ENCODE results near the gene TIGD1.
A peak's percentile ranks its signal among the peaks of the same experiment; 100 is the strongest.
"Not testable (repeated sequence)": the region's sequence is repeated elsewhere in the genome, so short reads cannot be mapped to it uniquely, and the experiment has no call there.

TIGD1 gene

DNA sequence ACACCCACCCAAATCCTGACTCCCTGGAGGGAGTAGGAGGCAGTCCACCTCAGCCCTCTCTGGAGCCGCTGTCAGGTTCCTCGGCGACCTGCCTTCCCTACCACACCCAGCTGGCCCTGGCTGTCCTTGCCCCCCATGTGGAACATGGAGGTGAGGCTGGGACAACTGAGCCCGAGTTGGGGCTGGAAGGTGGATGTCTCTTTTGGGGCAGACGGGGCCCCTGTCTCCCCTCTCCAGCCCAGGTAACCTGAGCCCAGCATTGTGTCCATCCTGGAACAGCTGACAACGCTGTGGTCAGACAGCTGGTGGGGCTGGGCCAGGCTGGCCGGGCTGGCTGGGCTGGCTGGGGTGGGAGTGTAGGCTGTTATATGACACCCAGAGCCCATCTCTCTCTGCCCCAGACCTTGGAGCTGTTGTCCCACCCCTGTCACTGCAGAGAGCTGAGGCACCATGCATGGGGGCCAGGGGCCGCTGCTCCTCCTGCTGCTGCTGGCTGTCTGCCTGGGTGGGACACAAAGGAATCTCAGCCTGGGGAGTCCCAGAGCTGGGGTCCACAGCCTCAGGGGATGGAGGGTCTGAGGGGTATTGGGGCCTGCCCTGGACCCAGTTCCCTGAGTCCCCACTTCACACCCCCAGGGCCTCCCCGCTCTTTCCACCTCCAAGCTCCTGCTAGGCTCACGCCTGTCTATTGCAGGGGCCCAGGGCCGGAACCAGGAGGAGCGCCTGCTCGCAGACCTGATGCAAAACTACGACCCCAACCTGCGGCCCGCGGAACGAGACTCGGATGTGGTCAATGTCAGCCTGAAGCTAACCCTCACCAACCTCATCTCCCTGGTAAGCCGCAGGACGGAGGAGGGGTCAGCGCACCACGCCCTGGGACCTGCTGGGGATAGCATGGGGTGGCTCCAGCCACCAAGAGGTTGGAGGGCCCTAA, 10.8 kb downstream of the TIGD1 start, which contains the start of gene CHRNG:
TSS of gene CHRNG (plus strand) at position 395 of the 934 bp plus-strand sequence. CDS start at position 451, 56 bp downstream.
- DNase-seq (ENCODE audit: low spot score): no peak

DNA sequence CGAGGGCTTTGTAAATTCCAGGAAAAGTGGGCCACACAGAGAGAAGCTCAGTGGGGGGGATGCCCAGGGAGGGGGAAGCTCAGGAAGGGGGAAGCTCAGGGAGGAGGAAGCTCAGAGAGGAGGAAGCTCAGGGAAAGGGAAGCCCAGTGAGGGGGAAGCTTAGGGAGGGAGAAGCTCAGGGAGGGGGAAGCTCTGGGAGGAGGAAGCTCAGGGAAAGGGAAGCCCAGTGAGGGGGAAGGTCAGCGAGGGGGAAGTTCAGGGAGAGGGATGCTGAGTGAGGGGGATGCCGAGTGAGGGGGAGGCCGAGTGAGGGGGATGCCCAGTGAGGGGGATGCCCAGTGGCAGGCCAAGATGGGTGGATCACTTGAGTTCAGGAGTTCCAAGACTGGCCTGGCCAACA, 11.7 kb downstream of the TIGD1 start:
- no peak for DNase-seq (ENCODE audit: low spot score)

DNA sequence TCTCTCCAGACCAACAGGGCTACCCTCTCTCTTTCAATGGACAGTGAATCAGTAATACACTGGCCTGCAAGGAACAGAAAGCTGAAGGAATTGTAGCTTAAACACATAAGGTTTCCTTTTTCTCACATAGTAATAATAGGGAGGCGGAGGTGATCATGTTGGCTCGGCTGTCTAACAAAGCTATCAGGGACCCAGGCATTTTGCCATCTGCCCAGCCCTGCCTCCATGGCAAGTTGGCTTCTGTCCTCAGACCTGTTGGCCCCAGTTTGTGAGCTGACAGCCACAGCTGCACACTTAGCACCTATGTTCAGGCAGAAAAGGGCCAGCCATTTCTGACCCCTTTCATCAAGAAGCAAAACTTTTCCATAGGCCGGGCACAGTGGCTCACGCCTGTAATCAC, 12.9 kb downstream of the TIGD1 start:
- no peak for DNase-seq (ENCODE audit: low spot score)

DNA sequence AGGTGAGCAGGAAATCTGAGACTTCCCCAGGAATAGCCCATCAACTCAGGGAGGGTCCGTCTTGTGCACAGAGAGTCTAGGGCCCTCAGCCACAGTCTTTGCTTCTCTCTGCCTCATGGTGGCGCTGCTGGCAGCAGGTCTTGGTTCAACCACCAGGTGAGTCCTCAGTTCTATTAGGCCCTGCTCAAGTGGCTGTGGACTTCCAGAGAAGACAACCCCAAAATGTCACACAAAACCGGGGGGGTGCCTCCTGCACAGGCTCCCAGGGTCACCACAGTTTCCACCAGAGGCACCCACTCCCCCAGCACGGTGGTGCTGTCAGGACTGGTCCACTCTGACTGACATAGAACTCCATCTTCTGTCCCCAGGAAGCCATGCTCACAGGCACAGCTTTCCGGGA, 13.3 kb downstream of the TIGD1 start:
- DNase-seq (ENCODE audit: low spot score): no peak

DNA sequence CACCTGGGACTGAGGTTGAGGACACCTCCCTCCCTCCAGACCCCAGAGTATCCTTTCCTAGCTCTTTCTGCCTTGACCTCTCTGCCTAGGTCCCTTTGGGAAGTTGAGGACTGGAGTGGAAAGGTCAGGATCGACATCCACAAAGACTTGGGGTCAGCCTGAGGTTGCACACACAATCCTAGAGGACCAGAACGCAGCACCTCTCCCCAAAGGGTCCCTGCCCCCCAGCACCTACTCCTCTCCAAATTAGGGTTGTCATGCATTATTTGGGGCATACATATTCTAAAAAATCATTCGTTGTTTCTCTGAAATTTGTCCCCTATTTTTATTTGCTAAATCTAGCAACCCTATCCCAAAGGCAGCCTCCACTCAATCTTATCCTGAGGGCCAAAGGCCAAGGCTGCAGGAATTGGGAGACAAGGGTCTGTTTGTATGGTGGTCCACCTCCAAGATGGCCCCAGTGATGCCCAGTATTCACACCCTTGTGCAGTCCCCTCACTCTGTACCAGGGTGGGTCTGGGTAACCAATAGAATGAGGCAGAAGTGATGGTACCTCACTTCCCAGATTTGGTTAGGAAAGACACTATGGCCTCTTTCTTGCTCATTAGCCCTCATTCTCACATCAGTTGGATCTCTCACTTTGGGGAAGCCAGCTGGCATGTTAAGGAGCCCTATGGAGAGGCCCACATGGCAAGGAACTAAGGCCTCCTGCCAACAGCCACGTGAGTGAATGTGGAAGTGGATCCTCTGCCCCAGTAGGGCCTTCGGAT, 14.4 kb downstream of the TIGD1 start:
- DNase-seq (ENCODE audit: low spot score): no peak

DNA sequence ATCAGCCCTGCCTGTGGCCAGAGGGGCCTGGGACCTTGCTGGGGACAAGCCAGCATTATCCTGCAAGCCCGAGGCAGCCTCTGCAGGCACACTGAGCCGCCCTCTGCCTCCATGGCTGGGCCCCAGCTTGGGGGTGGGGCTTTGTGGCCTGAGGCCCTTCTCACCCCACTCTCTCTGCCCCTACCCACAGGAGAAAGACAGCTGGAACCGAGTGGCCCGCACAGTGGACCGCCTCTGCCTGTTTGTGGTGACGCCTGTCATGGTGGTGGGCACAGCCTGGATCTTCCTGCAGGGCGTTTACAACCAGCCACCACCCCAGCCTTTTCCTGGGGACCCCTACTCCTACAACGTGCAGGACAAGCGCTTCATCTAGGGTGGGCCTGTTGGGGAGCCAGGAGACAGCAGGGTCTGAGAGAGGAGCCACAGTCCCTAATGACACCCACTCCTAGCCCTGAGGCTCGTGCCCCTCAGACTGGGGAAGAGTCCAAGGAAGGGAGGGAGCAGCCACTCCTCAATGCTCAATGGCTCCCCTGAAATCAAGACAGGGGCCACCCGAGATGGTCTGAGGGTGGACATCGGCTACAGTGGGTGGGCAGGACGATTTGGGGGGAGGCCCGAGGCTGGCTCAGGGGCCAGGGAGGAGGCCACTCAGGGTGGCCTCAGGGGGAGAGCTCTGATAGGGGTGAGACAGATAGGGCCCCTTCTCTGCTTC, 15.3 kb downstream of the TIGD1 start:
- DNase-seq (ENCODE audit: low spot score): no peak

DNA sequence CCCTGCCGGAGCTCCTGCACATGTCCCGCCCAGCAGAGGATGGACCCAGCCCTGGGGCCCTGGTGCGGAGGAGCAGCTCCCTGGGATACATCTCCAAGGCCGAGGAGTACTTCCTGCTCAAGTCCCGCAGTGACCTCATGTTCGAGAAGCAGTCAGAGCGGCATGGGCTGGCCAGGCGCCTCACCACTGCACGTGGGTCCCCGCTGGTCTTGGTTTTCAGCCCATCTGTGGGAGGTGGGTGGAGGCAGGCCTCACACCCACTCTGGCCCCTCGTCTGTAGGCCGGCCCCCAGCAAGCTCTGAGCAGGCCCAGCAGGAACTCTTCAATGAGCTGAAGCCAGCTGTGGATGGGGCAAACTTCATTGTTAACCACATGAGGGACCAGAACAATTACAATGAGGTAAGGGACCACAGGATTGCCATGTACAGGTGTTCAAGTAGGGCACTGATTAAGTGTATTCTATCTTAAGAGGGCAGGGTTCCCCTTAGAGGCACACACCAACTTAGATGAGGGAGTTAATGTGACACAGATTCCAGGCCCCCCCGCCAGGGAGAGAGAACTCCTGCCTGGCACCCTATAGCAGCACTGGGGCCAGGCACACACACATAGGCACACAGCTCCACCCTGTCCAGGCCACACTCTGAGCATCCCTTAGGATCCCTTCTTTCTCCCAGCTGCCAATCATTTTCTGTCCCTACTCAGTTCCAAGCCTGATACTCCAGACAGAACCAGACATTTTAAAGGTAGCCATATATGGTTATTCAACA, 16.2 kb downstream of the TIGD1 start:
- no peak for DNase-seq (ENCODE audit: low spot score)

DNA sequence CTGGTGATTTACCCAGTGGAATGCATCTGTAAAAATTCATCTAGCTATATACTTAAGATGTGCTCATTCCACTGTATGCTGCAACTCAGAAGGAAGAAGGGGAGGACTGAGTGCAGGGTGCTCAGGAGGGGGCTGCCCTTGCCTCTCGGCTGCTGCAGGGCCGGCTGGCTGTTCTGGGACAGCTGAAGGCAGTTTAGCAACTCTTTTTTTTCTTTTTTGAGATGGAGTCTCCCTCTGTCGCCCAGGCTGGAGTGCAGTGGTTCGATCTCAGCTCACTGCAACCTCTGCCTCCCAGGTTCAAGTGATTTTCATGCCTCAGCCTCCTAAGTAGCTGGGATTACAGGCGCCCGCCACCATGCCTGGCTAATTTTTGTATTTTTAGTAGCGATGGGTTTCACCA, 17.5 kb downstream of the TIGD1 start:
- not testable (repeated sequence) for DNase-seq (ENCODE audit: low spot score)

DNA sequence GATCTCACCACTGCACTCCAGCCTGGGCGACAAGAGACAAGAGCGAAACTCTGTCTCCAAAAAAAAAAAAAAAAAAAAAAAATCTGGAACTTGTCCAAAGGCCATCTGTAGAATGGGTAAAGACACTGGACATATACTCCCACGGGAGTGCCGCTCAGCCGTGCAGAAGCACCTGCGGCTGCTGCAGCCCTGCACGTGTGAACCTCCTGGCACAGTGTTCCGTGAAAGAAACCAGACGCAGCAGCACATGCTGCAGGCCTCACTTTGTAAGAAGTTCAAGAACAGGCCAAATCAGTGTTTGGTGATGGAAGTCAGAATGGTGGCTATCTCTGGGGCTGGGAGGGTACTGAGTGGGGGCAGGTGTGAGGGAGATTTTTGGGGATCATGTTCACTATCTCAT, 17.9 kb downstream of the TIGD1 start:
- DNase-seq (ENCODE audit: low spot score): no peak

DNA sequence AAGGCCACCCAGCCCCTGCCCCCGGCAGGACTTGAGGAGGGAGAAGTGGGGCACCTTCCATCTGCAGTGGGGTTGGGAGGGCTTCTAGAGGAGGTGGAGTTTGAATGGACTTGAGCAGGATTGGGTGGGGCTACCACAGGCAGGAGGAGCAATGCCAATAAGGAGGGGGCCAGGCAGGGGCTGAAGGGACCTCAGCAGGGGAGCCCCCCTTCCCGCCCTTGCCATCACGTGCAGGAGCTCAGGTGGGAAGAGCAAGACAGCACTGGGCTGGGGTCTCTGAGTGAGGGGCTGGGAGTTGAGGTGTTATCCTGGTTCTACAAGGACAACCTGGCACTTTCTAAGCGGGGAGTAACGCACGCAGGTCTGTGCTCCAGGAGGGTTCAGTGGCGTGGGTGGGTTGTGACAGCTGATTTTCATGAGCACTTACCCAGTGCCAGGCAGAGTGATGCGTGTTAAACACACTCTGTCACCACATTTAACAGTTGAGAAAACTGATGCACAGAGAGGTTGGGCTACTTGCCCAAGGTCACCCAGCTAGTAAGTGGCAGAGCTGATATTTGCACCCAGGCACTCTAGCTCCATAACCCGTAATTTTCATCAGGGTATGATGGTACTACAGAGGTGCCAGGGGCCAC, 19.6 kb downstream of the TIGD1 start:
- DNase-seq (ENCODE audit: low spot score): no peak

DNA sequence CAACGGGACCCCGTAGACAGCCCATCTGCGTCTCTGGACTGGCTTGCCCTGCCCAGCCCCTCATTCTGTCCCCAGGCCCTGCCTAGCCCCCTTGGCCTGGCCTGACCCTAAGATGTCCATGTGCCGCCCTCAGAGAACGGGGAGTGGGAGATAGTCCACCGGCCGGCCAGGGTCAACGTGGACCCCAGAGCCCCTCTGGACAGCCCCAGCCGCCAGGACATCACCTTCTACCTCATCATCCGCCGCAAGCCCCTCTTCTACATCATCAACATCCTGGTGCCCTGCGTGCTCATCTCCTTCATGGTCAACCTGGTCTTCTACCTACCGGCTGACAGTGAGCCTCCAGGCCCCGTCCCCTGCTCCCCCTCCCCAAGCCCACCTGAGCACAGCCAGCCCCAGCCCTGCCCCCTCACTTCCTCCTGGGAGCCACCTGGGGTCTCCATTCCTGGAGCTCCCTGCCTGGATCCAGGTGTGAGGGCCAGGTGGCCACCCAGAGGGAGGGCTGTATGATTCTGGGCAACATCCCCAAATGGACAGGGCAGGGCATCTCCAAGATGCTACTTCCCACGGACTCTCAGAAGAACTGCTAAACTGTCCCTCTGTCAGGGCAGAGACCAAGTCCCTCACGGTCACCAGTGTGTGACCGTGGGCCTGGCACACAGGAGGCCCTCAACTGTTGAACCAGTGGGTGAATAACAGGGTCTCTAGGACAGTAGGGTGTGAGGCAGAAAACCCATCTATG, 20.4 kb downstream of the TIGD1 start:
- DNase-seq (ENCODE audit: low spot score): no peak

DNA sequence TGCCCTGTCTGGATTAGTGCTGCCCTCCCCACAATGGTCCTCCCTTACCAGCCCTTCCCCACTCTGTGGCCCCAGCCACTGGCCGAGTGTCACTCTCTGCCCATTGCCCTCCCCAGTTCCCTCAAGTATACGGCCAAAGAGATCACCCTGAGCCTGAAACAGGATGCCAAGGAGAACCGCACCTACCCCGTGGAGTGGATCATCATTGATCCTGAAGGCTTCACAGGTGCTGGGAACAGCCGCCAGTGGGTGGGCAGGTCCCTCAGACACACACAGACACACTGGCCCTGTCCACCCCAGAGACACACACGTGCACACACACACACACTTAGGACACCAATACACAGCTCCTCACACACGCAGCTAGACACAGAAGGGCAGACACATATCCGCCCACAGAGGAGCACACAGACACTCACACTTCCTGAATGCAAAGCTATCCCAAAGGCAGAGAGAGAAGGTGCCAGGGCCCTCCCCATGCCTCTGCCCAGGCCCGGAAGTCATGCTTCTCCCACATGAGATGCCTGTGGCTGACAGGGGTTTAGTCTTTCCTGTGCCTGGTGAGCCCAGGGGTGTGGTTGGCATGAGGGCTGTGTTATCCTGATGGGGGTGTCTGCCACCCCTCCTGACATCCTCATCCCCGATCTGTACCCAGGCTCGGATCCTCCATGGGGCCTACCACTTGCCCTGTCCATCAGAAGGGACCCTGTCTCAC, 21.5 kb downstream of the TIGD1 start:
- DNase-seq (ENCODE audit: low spot score): no peak

DNA sequence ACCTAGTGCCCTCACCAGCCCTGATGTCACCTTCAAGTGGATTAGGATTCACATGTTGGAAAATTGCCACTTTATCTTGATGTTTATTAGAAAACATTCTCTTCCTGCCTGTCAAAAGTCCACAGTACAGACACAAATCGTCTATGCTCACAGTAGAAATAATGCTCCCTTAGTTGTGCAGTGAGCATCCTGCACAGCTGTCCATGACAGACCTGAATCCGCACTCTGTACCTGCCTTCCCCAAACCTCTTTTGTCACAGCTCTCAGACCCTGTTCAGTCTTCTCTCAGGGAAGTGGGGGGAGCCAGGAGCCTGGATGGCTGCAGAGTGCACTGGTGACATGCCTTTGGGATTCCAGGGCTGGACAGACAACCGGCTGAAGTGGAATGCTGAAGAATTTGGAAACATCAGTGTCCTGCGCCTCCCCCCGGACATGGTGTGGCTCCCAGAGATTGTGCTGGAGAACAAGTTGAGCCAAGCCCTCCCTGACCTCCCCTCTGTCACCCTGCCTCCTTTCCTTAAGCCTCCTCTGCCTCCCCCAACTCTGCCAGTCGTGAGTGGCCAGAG, 22.4 kb downstream of the TIGD1 start:
- no peak for DNase-seq (ENCODE audit: low spot score)

DNA sequence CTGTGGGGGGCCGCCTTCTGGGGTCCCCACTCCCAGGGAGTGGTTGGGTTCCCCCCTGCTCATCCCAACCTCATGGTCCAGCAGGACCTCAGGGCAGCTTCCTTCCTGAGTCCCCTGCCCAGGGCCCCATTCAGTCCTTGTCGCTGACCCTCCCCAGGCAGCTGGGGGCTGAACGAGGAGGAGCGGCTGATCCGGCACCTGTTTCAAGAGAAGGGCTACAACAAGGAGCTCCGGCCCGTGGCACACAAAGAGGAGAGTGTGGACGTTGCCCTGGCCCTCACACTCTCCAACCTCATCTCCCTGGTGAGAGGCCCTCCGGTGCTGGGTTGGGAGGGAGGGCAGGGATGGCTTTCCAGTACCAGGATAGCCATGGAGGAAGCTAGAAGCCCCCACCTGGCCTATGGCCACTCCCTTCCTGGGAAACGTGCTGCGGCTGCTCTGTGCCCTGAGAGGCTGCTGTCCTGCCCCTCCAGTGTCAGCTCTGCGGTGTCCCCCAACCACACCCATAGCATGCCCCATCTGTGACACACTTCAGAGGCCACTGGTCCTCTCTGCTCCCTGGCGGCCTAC, 23.9 kb downstream of the TIGD1 start:
- no peak for DNase-seq (ENCODE audit: low spot score)

DNA sequence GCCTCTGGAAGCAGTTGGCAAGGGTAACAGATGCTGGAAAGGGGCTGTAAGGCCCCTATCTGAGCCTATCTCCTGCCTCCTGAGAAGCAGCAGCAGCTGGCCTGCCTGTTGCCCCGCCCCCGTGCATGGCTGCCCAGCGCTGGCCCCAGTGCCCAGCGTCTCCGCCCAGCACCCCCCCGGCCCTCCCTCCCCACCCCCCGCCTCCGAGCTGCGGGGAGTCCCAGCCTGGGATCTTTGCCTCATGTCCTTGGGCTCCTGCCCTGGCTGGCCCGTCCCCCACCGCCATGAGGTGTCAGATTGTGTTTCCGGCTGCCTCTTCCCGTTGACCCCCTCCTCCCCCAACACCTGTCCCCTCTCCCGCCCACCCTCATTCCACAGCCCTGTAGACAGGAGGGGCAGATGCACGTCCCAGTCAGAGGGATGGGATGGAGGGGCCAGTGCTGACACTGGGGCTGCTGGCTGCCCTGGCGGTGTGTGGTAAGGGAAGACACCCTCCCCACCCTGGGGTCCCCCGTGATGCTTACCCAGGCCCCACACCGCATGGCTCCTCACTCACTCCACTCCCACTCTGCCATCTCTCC, 24.5 kb downstream of the TIGD1 start, which contains the start of gene CHRND:
TSS of gene CHRND (plus strand) at position 370 of the 581 bp plus-strand sequence. CDS start at position 426, 56 bp downstream.
- peak; percentile 34 for DNase-seq (ENCODE audit: low spot score)

DNA sequence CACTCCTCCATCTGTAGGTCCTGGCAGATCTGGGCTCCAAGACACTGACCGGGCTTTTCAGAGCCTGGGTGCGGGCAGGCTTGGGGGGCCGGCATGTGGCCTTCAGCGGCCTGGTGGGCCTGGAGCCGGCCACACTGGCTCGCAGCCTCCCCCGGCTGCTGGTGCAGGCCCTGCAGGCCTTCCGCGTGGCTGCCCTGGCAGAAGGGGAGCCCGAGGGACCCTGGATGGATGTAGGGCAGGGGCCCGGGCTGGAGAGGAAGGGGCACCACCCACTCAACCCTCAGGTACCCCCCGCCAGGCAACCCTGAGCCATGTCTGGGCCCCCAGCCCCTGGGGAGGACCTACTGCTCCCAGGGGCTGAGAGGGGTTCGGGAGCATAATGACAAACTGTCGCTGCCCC, 25.2 kb downstream of the TIGD1 start:
- DNase-seq (ENCODE audit: low spot score): no peak

DNA sequence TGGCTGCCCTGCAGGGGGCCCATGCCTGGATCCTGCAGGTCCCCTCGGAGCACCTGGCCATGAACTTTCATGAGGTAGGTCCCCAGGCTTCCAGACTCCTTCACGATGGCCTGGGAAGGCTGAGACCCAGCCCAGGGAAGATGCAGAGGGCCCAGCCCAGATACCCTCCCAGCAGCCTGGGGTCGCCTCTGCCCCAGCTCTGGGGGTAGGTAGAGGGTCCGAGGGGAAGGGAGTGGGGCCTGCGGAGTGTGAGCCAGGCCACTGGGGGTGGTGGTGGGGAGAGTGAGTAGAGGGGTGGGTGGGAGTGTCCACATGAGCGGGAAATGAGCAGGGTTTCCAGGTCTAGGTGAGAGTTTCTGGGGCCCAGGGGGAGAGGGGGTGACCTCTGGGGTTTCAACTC, 25.6 kb downstream of the TIGD1 start:
- no peak for DNase-seq (ENCODE audit: low spot score)
